Stimulated activated CD8-positive, alpha-beta memory T cell treated with anti-CD3 and anti-CD28 coated beads, Interleukin-12 subunit alpha, Interleukin-12 subunit beta, amount 100 ng/mL, for 24 hours (primary cell): ENCODE results near the gene RCAN3.

Source experiments
- DNase-seq: peaks from one replicate; pipeline ENCODE4 v3.0.0-alpha.2; 2020; ENCODE audit errors: extremely low read depth

RCAN3 gene

GRCh38 chr1:24578846-24579245 is 76.2 kb downstream of the RCAN3 start:
- DNase-seq, result no peak

- DNase-seq, result no peak
These were observed 78.1 kb downstream of the RCAN3 start for GRCh38 chr1:24580756-24581155.

- DNase-seq, result no peak
These were observed 81.6 kb downstream of the RCAN3 start for GRCh38 chr1:24584171-24584647.

GRCh38 chr1:24586119-24586518 is 83.5 kb downstream of the RCAN3 start:
- no peak for DNase-seq

- DNase-seq, result peak; percentile 11
These were observed 84.6 kb downstream of the RCAN3 start for GRCh38 chr1:24586970-24587820.

GRCh38 chr1:24588573-24588972 is 85.9 kb downstream of the RCAN3 start:
- DNase-seq, result no peak

- no peak for DNase-seq
These were observed 86.6 kb downstream of the RCAN3 start for GRCh38 chr1:24589200-24589599.
